Mesothelial cell of epicardium (in vitro differentiated cells): ENCODE measurements around the gene PRR23E. TPM values are rescaled to one million over a fixed set of nuclear protein-coding genes. Genes with fewer than 3 reads are reported as not detected.

ENCODE experiments used
- DNase-seq, 2 experiments: peaks; one replicate each; pipeline ENCODE4 v3.0.0; 2021; ENCODE audit warnings: low spot score in 2 of 2; ENCODE audit not compliant: unreplicated experiment in 2 of 2
- H3K27ac Mint-ChIP-seq: 2 replicates; pipeline ENCODE4 v1.8.0; 2021; ENCODE audit warnings: mixed read lengths
- H3K27me3 Mint-ChIP-seq: 2 replicates; pipeline ENCODE4 v1.8.0; 2021; ENCODE audit warnings: low read depth, mixed read lengths
- H3K36me3 Mint-ChIP-seq: 2 replicates; pipeline ENCODE4 v1.8.0; 2021; ENCODE audit warnings: mixed read lengths
- H3K4me1 Mint-ChIP-seq: 2 replicates; pipeline ENCODE4 v1.8.0; 2021; ENCODE audit warnings: mixed read lengths
- H3K4me3 Mint-ChIP-seq: 2 replicates; pipeline ENCODE4 v1.8.0; 2021; ENCODE audit warnings: mild to moderate bottlenecking, moderate library complexity, mixed read lengths
- H3K9me3 Mint-ChIP-seq: 2 replicates; pipeline ENCODE4 v1.8.0; 2021; ENCODE audit warnings: mixed read lengths
- CTCF ChIP-seq: fragments of 200-600 bp; sonication (generic); IDR thresholded peaks from one replicate; pipeline ENCODE4 v1.5.0; 2021; ENCODE audit warnings: antibody characterized with exemption; ENCODE audit not compliant: unreplicated experiment
- total RNA-seq: library from RNA; stranded (reverse); gene quantifications from 3 replicates; pipeline ENCODE4 v1.2.1, GENCODE V29; 2021

The PRR23E gene
- total RNA-seq, 1 donor from 2014 or later: not detected

DNA sequence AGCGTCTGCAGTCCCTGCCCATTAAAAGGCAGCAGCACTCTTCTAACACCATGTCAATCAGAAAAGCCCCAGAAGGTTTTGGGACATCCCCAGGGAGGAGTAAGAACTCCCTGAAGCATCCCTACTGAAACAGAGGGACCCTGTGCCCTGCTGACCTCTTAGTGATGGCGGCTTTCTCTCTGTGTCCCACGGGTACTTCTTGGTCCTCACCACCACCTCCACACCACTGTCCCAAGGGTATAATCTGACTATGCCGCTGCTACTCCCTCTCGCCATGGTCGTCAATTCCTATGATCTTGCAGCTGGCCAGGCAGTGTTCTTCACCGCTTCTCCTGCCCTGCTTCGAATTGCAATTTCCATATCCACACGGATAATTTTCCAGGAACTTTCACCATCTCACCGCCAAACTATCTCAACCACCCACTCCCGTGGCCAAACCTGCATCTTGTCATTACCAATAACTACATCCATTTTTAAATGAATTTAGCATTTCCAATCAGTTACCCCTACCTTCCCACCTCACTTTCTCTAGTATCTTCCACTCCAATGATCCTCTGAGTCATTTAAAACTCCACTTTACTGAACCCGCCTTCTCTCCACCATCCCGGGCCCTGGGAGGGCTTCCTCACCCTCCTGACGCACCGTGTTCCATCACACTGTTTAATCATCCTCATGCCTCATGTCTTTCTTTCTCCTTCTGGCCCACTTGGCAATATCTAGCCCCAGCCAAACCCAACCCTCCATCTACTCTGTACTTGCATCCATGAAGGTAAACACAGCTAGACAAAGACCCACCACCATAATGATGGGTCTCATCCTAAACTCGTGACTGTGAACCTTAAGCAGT, 23.7 kb downstream of the PRR23E start:
- no peak for DNase-seq
- no peaks in the 10 kb centered on the region for H3K9me3 Mint-ChIP-seq
- peaks cover 38% of the 10 kb centered on the region for H3K27me3 Mint-ChIP-seq
- no peak overlapping the region for H3K27ac Mint-ChIP-seq
- TF ChIP-seq CTCF: no peak
- no peak overlapping the region for H3K4me3 Mint-ChIP-seq
- no peaks in the 10 kb centered on the region for H3K4me1 Mint-ChIP-seq
- no peaks in the 10 kb centered on the region for H3K36me3 Mint-ChIP-seq

DNA sequence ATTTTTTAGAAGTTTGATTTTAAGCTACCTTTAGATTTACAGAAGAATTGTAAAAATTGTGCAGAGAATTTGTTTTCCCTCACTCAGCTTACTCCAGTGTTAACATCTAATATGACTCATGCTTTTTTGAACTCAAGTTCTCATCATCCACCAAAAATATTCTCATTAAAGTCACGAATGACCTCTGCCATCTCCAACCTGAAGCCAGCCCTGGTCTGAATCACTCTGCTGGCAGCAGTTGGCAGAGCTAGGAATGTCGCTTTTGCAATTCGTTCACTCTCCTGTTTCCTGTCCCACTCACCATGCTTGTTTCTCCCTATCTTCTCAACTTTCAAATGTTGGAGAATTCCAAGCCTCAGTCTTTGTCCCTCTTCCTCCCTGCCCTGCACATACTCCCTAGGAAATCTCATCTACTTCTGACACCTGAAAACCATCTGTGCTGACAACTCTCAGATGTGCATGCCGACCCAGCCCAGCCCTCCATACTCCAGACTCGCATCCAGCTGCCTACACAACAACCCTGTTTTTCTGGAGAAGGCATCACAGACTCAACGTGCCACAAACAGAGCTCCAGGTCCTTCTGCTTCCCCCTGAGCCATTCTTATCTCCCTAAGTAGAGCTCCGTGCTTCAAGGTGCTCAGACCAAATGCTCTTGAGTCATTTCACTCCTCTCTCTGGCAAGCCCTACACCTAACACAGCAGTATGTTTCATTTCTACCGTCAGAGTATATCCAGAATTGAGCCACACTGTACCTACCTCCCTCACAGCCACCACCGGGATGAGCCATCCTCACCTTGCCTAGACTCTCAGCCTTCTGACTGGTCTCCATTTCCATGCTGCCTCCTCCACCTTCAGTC, 24.9 kb downstream of the PRR23E start:
- no peak for TF ChIP-seq CTCF
- no peak overlapping the region for H3K4me3 Mint-ChIP-seq
- H3K36me3 Mint-ChIP-seq: no peaks in the 10 kb centered on the region
- H3K27ac Mint-ChIP-seq: no peak overlapping the region
- H3K27me3 Mint-ChIP-seq: peaks cover 34% of the 10 kb centered on the region
- DNase-seq: no peak
- no peaks in the 10 kb centered on the region for H3K4me1 Mint-ChIP-seq
- H3K9me3 Mint-ChIP-seq: no peaks in the 10 kb centered on the region

DNA sequence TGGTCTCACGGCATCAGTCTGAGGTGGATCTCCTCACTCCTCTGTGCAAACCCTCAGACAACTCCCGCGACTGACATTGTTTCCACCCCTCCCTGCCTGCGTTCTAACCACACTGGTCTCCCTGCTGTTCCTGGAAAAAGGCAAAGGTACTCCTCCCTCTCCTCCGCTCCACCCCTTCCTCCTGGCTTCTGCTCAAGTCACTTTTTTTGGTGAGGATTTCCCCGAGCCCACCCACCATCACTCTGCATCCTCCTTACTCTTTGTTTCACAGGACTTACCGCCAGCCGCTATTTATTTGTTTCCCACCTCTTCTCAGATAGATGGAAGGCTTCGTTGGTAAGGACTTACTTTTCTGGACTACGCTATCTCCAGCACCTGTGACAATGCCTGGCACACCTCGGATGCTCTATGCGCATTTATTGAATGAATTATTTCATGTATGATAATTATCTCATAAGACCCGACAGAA, 25.6 kb downstream of the PRR23E start:
- no peak overlapping the region for H3K4me3 Mint-ChIP-seq
- no peaks in the 10 kb centered on the region for H3K4me1 Mint-ChIP-seq
- H3K36me3 Mint-ChIP-seq: no peaks in the 10 kb centered on the region
- peaks cover 33% of the 10 kb centered on the region for H3K27me3 Mint-ChIP-seq
- no peak for DNase-seq
- no peak for TF ChIP-seq CTCF
- H3K27ac Mint-ChIP-seq: no peak overlapping the region
- no peaks in the 10 kb centered on the region for H3K9me3 Mint-ChIP-seq

DNA sequence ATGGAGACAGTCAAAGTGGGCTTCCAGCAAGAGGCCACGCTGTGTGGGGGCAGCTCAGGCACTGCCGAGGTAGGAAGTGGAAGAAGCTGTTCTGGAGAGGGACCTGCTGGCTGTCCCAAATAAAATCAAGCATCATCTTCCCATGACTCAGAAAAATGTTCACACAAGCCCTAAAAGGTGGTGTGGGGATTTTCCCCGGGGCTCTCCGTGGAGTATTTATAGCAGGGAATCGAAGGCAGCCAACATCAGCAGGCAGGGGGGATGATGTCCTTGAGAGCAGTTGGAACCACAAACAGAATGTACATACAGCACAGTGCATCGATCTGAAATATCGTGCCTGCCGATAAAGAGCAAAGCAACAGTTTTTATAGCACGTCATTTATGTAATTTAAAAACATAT, 27.6 kb downstream of the PRR23E start:
- H3K4me3 Mint-ChIP-seq: no peak overlapping the region
- DNase-seq: no peak
- TF ChIP-seq CTCF: no peak
- H3K9me3 Mint-ChIP-seq: peaks cover 7% of the 10 kb centered on the region
- peaks cover 30% of the 10 kb centered on the region for H3K27me3 Mint-ChIP-seq
- no peak overlapping the region for H3K27ac Mint-ChIP-seq
- H3K36me3 Mint-ChIP-seq: no peaks in the 10 kb centered on the region
- no peaks in the 10 kb centered on the region for H3K4me1 Mint-ChIP-seq

DNA sequence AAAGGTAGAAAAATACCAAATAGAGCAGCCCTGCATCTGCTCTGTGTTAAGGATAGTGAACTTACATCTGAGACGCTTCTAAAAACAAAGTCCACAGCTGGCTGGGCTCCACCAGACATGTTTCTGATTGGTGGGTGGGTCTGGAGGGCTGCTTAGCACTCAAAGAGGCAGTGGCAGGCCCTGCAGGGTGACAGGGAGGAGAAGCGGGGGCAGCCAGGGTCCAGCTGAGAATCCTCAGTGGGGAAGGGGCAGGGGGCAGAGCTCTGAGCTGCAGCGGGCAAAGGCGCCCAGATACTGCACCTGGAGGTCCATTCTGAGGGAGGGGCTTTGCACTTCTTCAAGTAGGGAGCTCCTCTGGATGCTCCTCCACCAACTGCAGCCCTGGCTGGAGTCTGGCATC, 28.1 kb downstream of the PRR23E start:
- H3K36me3 Mint-ChIP-seq: no peaks in the 10 kb centered on the region
- H3K27ac Mint-ChIP-seq: no peak overlapping the region
- no peak overlapping the region for H3K4me3 Mint-ChIP-seq
- peaks cover 12% of the 10 kb centered on the region for H3K9me3 Mint-ChIP-seq
- peaks cover 32% of the 10 kb centered on the region for H3K27me3 Mint-ChIP-seq
- TF ChIP-seq CTCF: no peak
- no peaks in the 10 kb centered on the region for H3K4me1 Mint-ChIP-seq
- no peak for DNase-seq
